Activated effector memory CD4-positive, alpha-beta T cell treated with anti-CD3 and anti-CD28 coated beads, Interleukin-2, amount 50 U/mL, for 16 hours (primary cell): ENCODE measurements around the gene ABCA6.

Experiments used
- DNase-seq: peaks from one replicate; pipeline ENCODE4 v3.0.0-alpha.2; 2020

ABCA6 gene

DNA sequence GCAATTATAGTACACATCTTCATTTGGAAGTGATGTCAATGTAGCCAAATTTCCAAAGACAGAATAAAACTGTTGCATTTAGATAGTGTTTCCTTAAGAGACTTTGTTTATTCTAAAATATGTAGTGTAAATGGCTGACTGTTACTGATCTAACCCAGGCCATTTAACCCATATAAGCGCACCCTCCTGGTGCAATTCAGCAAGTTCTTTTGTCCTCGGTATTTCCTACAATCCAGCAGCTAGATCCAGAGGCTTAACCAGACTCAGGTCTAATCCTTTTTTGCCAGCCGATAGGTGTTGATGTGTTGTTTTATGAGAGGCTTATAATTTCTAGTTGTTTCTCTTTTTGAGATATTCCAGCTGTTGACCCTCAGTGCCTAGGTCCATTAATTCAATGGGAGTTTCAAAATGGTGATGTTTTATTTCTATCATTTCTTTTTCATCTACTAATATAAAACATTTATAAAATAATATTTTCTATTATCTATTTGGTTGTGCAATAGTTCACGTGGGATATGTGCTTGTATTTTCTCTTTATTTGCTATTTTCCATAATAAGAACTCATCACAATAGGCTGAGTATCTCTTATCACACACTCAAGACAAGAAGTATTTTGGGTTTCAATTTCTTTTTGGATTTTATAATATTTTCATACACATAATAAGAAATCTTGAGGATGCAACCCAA is 95.4 kb downstream of the ABCA6 start:
- DNase-seq: no peak

DNA sequence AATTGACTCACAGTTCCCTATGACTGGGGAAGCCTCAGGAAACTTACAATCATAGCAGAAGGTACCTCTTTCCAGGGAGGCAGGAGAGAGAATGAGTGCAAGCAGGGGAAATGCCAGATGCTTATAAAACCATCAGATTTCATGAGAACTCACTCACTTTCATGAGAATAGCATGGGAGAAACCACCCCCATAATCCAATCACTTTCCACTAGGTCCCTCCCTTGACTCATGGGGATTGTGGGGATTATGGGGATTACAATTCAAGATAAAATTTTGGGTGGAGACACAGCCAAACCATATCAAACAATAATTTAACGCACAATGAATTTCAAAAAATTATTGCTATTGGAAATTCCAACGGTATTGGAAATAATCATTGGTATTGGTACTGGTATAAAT is 96.0 kb downstream of the ABCA6 start:
- no peak for DNase-seq

DNA sequence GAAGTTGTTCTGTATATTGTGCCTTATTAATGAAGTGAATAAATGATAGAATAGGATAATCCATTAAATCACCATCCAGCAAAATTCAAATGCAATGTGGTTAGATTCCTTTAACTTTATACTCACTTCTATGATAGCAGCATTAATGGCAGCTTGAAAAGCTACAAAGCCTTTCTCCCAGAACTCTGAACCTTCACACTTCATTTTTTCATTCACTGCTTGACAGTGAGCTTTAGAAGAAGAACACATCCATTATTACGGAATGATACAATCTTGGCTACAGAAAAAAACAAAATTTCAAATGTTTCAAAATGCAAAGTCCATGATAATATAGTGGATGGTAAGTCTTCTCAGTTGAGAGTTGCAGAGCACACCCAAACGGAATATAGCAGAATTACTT is 97.3 kb downstream of the ABCA6 start:
- DNase-seq: no peak

DNA sequence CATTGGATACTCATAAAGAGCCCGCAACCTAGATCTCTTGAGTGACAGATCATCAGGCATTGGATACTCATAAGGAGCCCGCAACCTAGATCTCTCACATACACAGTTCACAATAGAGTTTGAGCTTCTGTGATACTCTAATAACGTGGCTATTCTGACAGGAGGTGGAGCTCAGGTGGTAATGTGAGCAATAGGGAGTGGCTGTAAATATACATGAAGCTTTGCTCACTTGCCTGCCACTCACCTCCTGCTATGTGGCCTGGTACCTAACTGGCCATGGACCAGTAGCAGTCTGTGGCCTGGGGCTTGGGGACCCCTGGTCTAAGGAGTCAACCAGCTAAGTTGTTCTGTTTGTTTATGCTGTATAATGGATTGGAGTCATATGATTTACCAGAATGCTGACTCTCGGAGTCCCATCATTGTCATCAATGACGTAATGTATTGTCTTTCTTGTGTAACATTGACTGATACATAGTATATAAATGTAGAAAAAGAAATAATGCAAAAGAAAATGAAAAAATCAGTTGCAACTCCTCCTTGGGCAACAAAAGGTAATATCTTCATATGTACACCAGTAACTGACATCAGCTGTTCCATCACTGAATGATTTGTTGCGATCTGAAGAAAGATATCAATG is 98.5 kb downstream of the ABCA6 start:
- no peak for DNase-seq

DNA sequence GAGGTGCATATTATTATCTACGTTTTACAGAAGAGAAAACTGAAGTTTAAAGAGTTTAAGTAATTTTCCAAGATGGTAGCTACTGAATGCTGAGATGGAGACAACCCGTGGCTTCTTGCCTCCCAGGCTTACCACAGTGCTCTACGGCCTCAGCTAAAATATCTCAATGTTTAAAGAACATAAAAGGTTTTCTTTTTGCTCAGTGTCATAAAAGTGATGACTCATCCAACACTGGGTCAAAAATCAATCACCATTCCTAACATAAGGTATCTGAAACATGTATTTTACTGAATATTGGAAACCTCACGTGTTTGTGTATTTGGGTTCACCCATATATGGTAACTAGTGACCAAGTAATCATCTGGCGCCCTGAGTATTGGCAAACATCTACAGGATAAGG is 99.4 kb downstream of the ABCA6 start:
- DNase-seq: no peak

DNA sequence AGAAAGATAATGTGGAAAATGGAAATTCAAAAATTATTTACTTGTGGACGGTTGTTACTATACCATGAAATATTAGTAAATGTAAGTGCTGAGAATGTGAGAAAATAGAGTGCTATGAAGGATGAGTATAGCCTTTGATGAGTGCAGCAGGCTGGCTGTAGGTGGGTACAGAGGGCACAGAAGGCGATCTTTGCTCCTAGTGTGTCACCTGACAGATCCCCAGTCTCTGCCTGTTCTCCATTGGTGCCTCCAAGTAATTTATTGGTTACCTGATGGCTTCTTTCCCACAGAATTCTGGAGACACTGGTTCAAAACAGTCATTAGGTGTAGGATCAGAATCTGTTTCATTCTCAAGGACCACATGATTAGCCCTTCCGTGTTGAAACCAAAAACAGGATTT is 109.9 kb downstream of the ABCA6 start:
- DNase-seq: no peak

DNA sequence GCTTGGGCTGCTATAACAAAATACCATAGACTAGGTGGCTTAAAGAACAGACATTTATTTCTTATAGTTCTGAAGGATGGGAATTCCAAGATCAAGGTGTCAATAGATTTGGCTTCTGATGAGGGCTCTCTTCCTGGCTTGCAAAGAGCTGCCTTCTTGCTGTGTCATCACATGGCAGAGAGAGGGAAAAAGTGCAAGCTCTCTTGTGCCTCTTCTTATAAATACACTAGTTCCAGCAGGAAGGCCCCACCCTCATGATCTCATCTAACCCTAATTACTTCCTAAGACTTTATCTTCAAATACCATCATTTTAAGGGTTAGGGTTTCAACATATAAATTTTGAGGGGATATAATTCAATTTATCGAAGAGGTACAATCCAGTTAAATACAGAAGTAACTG is 111.5 kb downstream of the ABCA6 start:
- DNase-seq: no peak
